ENCODE data around the gene SWI5.
"Not testable (repeated sequence)": the region's sequence is repeated elsewhere in the genome, so short reads cannot be mapped to it uniquely, and the experiment has no call there.

SWI5 gene
- 6.0 to 8.2 reads per million in 2 donors for total RNA-seq

GRCh38 chr9:128276008-128276573 lies at the start of gene SWI5:
Gene SWI5 (plus strand): TSS chr9:128276276.
- peak; percentile 95 for DNase-seq

- DNase-seq: no peak
Observed at GRCh38 chr9:128226412-128226801, 49.7 kb upstream of the SWI5 start.

- DNase-seq: not testable (repeated sequence)
Observed at GRCh38 chr9:128230897-128231296, 45.2 kb upstream of the SWI5 start.

DNA sequence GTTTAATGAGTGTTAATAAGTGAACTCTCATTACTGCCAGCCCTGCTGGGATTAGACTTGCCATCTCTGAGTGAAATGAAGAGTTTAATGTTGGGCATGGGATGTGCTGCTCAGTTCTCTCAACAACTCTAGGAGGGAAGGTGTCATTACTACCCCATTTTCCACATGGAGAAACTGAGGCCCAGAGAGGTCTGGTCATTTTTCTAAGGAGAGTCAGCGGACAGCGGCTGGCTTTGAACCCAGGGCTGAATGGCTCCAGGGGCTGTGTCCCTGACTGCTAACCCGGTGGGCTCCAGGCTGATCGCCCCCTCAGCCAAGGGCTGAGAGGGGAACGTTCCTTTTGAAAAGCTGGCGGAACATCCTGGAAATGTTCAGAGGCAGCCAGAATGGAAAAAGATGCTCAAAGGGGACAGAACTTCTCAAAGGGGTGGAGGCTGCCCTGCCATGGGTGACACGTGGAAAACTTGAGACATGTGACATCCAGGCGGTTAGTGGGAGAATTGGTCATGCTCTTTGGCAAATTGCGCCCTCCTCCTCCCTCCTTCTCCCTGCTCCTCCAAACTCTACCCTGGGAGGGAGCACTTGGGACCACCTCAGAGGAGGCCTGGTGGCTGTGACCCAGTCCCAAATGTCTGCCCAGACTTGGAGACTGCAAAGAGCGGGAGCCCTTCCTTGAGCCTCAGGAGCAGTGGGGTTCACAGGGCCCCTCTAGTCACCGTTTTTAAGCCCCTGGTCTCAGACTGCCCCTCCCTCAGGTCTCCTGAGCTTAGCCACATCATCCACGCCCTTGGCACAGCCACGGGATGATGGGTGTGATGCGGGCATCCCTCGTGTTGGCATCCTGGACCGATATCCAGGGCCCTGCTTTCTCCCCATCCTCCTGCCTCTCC lies 44.2 kb upstream of the SWI5 start:
- no peak for DNase-seq

GRCh38 chr9:128232528-128233428 lies 43.3 kb upstream of the SWI5 start:
- no peak for DNase-seq

GRCh38 chr9:128233817-128234406 lies 42.2 kb upstream of the SWI5 start:
- DNase-seq: no peak

DNA sequence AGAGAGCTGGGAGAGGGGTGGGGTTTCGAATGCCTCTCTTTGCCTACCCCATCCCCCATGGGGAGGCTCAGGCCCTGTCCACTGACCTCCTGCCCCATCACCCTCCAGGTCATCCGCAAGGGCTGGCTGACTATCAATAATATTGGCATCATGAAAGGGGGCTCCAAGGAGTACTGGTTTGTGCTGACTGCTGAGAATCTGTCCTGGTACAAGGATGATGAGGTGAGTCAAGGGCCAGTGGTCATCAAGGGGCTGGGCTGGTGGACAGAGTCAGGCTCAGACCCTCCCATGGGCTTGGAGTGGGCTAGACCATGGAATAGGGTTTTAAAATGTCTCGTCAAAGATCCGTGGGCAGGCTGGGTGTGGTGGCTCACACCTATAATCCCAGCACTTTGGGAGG lies 34.0 kb upstream of the SWI5 start:
- DNase-seq: no peak

DNA sequence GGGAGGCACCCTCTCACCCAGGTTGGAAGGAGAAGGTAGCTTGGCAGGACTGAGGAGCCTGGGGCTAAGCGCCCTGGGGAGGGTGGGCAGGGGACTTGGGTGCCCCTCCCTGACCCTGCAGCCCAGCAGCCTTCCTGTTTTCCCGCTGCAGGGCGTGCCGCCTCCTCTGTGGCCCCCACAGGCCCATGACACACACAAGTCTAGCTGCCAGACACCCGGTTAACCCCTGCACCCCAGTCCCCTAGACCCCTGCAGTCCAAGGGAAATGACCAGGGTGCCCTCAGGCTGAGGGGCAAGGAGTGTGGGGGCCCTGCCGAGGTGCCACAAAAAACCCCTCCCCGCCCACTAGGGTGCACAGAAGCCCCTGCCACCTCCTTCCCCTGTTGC lies 33.3 kb upstream of the SWI5 start:
- no peak for DNase-seq

- DNase-seq: no peak
Observed at GRCh38 chr9:128243215-128244018, 32.7 kb upstream of the SWI5 start.

- DNase-seq: no peak
Observed at GRCh38 chr9:128244091-128244836, 31.8 kb upstream of the SWI5 start.

DNA sequence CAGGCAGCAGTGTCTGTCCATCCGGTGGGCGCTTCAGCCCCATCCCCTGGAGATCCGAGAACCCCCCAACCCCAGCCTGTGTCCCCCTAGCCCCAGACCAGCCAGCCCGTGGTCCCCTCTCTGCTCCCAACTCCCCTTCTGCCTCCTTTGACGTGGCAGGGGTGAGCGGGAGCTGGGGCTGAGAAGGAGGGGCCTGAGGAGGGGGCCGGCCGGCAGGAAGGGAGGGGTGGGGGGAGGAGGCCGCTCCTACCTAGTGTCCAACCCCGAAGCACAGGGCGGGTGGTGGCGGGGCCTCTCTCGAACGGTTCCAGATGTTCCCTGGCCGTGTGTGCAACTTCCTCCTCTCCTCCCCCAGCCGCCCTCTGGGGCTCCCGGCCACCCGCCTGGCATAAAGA lies 31.2 kb upstream of the SWI5 start:
- DNase-seq: no peak

DNA sequence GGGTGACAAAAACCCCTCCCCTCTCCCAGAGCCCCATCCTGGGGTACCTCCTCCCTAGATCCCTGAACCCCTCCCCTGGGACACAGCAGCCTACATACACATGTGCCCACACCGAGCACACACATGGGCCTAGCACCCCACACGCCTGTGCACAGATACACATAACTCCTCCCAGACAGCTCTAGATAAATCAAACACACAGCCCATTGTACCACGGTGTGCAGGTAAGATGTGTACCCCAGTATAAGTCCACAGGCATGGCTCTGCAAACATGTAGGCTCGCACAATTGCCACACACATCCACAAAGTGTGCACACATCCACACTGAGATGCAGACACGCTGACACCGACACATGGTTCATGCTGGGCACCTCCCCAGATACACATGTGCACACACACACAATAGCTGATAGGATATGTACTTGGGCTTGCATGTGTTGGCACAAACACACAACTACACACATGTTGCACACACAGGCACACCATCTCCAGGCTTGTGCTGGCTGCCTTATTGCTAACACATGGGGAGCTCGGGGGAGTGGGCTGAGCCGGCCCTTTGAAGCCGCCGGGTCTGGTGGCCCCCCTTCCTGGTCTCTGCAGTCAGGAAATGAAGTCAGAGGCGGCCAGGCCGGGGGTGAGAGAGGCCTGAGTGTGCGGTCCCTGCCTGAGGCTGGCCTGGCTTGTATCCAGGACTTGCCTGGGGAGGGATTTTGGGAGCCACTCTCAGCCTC lies 30.5 kb upstream of the SWI5 start:
- no peak for DNase-seq

DNA sequence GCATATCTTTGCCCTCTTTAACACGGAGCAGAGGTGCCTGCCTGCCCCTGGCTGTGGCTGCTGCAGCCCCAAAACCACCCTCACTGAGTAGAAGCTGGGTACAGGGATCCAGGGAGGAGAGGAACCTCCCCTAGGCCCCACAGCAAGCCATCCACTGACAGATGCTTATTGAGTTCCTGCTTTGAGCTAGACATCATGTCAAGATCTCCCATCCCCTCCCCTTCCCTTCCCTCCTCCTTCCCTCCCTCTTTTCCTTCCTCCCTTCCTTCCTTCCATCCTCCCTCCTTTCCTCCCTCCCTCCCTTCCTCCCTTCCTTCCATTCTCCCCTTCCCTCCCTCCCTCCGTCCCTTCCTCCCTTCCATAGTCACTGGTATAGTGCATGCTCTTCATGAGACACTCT lies 29.6 kb upstream of the SWI5 start:
- DNase-seq: no peak

GRCh38 chr9:128247226-128247803 lies 28.8 kb upstream of the SWI5 start:
- no peak for DNase-seq

DNA sequence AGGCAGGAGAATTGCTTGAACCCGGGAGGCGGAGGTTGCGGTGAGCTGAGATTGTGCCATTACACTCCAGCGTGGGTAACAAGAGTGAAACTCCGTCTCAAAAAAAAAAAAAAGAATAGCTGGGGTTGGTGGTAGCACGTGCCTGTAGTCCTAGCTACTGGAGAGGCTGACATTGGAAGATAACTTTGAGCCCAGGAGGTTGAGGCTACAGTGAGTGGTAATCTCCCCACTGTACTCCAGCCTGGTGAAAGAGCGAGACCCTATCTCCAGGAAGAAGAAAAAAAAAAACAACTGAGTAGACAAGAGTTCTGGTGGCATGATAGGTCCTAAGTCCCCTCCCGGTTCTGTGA lies 26.5 kb upstream of the SWI5 start:
- DNase-seq: no peak

DNA sequence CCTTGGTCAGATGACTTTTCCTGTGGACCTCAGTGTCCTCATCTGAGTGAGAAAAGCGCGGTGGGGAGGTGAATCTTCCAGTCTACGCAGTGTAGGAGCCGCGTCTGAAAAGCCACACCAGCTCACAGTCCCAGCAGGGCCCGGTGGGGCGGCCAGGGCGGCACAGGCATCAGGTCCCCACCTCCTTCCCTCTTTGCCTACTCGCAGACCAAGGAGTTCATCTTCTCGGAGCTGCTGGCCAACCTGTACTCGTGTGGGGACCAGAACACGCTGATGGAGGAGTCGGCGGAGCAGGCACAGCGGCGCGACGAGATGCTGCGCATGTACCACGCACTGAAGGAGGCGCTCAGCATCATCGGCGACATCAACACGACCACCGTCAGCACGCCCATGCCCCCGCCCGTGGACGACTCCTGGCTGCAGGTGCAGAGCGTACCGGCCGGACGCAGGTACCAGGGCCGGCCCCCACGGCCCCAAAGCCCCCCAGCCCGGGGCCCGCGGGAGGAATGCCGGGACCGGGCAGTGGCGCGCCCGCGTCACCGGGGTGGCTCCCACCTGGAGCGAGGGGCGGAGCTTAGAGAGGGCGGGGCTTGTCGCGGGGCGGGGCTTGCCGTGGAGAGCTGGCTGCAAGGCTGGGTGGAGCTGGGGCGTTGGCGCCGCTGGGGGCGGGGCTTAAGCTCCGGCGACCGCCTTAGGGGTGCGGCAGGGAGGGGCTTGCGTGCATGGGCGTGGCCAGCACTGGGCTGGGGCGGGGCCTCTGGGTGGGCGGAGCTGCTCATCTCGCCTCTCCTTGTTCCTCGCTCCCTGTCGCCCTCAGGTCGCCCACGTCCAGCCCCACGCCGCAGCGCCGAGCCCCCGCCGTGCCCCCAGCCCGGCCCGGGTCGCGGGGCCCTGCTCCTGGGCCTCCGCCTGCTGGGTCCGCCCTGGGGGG lies 25.9 kb upstream of the SWI5 start:
- peak; percentile 95 for DNase-seq

DNA sequence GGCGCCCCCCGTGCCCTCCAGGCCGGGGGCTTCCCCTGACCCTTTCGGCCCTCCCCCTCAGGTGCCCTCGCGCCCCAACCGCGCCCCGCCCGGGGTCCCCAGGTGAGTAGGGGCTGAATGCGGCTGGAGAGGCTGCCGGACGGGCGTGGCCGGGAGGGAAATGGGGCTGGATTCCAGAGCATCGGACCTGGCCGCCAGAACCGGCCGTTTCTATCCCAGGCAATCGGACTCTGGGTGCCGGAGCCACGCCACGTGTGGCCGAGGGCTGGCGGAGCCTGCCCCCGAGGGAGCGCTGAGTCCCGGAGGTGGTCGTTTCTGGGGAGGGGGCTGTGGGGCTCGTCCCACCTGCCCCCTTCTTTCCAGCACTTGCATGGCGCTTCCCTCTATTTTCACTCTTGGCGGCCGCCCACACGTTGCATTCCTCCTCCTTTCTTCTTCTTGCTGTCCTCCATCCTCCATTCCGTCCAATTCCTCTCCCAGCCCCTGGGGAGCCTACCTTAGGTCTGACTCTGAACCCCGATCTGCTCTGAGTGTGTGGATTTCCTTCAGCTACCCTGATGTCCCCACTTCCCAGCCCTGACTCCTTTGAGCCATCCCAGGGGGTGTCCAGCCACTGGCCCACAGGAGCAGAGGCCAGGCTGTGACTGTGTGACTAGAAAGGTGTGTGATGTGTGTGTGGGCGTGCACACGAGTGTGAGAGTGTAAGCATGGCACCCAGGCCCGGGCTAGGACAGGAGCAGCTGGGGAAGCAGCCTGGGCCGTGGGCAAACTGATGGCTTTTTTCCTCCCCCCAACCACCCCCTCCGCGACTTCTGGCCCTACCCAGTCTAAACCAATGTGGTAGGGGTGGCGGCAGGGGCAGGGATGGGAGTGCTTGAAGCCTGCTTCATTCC lies 25.0 kb upstream of the SWI5 start:
- no peak for DNase-seq

DNA sequence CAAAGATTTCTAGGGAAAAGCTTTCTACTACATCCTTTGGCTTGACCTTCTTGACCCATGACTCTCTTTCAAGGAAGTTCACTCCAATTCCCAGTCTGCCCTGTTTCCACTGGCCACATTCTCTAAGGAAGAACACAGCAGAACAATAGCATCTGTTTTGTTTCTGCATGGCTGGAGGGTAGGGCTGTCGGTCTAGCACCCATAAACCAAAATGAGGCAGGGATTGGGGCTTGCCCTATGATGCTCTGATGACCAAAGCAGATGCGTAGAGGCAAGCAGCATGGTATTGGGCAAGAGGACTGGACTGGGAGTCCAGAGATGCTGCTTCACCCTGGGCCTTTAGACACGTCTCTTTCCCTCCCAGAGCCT lies 24.4 kb upstream of the SWI5 start:
- no peak for DNase-seq

Measured in activated gamma-delta T cell (primary cell).